Trophoblast cell (in vitro differentiated cells and primary cell): ENCODE measurements around the gene RETREG1.

Source experiments
- DNase-seq, 2 donors: peaks; one replicate each; pipeline ENCODE4 v3.0.0-alpha.2; 2016
- H2AFZ ChIP-seq: 2 replicates; pipeline ENCODE4 v1.6.1; 2013; ENCODE audit warnings: low read length, moderate library complexity, mild to moderate bottlenecking; ENCODE audit not compliant: insufficient read depth, poor library complexity
- H2AK5ac ChIP-seq: 2 replicates; pipeline ENCODE4 v1.6.1; 2013; ENCODE audit warnings: mild to moderate bottlenecking, low read length
- H2BK120ac ChIP-seq: 2 replicates; pipeline ENCODE4 v1.6.1; 2013; ENCODE audit warnings: low read length, mild to moderate bottlenecking, moderate library complexity; ENCODE audit not compliant: insufficient read depth, poor library complexity
- H2BK12ac ChIP-seq: 2 replicates; pipeline ENCODE4 v1.6.1; 2013; ENCODE audit warnings: mild to moderate bottlenecking, low read length, moderate library complexity
- H2BK5ac ChIP-seq: 2 replicates; pipeline ENCODE4 v1.6.1; 2013; ENCODE audit warnings: low read length, low read depth, moderate library complexity, mild to moderate bottlenecking; ENCODE audit not compliant: poor library complexity
- H3K14ac ChIP-seq: 2 replicates; pipeline ENCODE4 v1.6.1; 2013; ENCODE audit warnings: mild to moderate bottlenecking, low read length
- H3K18ac ChIP-seq: 2 replicates; pipeline ENCODE4 v1.6.1; 2013; ENCODE audit warnings: mild to moderate bottlenecking, low read length
- H3K23ac ChIP-seq: 2 replicates; pipeline ENCODE4 v1.6.1; 2013; ENCODE audit warnings: low read length
- H3K27ac ChIP-seq: 2 replicates; pipeline ENCODE4 v1.5.1; 2013; ENCODE audit warnings: low read depth, mild to moderate bottlenecking, inconsistent platforms, low read length, moderate library complexity
- H3K27me3 ChIP-seq: 2 replicates; pipeline ENCODE4 v1.6.1; 2013; ENCODE audit warnings: inconsistent platforms, mild to moderate bottlenecking, low read length, moderate library complexity; ENCODE audit not compliant: insufficient read depth
- H3K36me3 ChIP-seq, 2 experiments: 1 replicate in 1 of 2; 2 replicates in 1 of 2; pipeline ENCODE4 v1.6.1; 2013; ENCODE audit warnings: low read length in 2 of 2, mild to moderate bottlenecking in 2 of 2, moderate library complexity in 1 of 2; ENCODE audit not compliant: insufficient read depth in 2 of 2, control insufficient read depth in 1 of 2
- H3K4ac ChIP-seq: 2 replicates; pipeline ENCODE4 v1.6.1; 2013; ENCODE audit warnings: low read depth, mild to moderate bottlenecking, low read length, moderate library complexity
- H3K4me1 ChIP-seq, 2 experiments: 1 replicate in 1 of 2; 2 replicates in 1 of 2; pipeline ENCODE4 v1.6.1; 2013; ENCODE audit warnings: low read length in 2 of 2, mild to moderate bottlenecking in 2 of 2, moderate library complexity in 1 of 2; ENCODE audit not compliant: insufficient read depth in 2 of 2, control insufficient read depth in 1 of 2
- H3K4me2 ChIP-seq: 2 replicates; pipeline ENCODE4 v1.6.1; 2013; ENCODE audit warnings: inconsistent platforms, mild to moderate bottlenecking, low read length, moderate library complexity
- H3K4me3 ChIP-seq: 2 replicates; pipeline ENCODE4 v1.5.1; 2013; ENCODE audit warnings: mild to moderate bottlenecking, low read depth, low read length, inconsistent platforms
- H3K79me1 ChIP-seq: one replicate; pipeline ENCODE4 v1.6.1; 2013; ENCODE audit warnings: low read length
- H3K79me2 ChIP-seq: 2 replicates; pipeline ENCODE4 v1.6.1; 2013; ENCODE audit warnings: low read length, mild to moderate bottlenecking; ENCODE audit not compliant: control insufficient read depth, insufficient read depth, poor library complexity
- H3K9ac ChIP-seq: 2 replicates; pipeline ENCODE4 v1.6.1; 2013; ENCODE audit warnings: mild to moderate bottlenecking, low read length
- H3K9me3 ChIP-seq: 2 replicates; pipeline ENCODE4 v1.6.1; 2013; ENCODE audit warnings: low read depth, mild to moderate bottlenecking, control low read depth, inconsistent platforms, low read length; ENCODE audit not compliant: insufficient read depth
- H4K12ac ChIP-seq: 2 replicates; pipeline ENCODE4 v1.6.1; 2013; ENCODE audit warnings: low read depth, mild to moderate bottlenecking, low read length, moderate library complexity
- H4K8ac ChIP-seq: 2 replicates; pipeline ENCODE4 v1.6.1; 2013; ENCODE audit warnings: low read depth, mild to moderate bottlenecking, low read length, moderate library complexity
- H4K91ac ChIP-seq: one replicate; pipeline ENCODE4 v1.6.1; 2013; ENCODE audit warnings: low read depth, mild to moderate bottlenecking, low read length, moderate library complexity
- WGBS: extraction: QIAGEN DNeasy Blood & Tissue Kit; methylation state at CpG from one replicate; pipeline ENCODE4 v1.1.7; 2013; ENCODE audit warnings: missing lambda C conversion rate; ENCODE audit not compliant: insufficient read length, insufficient coverage; ENCODE audit errors: extremely low coverage; 5-methylcytosine and 5-hydroxymethylcytosine counted together

Gene RETREG1

DNA sequence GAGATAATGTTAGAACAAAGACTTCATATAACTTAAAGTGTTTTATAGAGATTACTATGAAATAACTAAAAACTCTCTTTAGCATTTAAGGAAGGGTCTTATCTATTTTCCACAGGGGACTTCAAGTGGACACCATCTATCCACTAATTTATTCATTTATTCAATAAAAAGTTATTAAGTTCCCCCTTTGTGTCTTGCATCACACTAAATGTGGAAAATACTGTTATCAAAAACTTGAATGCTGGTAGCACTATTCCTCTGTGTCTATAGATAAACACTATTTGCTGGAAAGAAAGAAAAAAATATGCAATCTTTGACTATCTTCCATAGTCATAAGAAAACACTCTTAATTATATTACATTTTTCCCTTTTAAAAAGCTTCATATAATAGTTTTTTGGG is 131.1 kb downstream of the RETREG1 start:
- Histone ChIP-seq H3K18ac (no peak overlapping the region), H3K23ac (no peak overlapping the region)
- no peak for DNase-seq

GRCh38 chr5:16484081-16484480 is 132.7 kb downstream of the RETREG1 start:
- no peak overlapping the region for H4K12ac ChIP-seq
- no peak overlapping the region for H3K4me3 ChIP-seq
- no peak overlapping the region for H3K23ac ChIP-seq
- WGBS: no CpG with 5 or more reads among the region's 1 CpG
- no peak overlapping the region for H2AK5ac ChIP-seq
- H4K8ac ChIP-seq: no peak overlapping the region
- DNase-seq: no peak
- H2BK5ac ChIP-seq: no peak overlapping the region
- H3K14ac ChIP-seq: no peak overlapping the region
- no peak overlapping the region for H3K18ac ChIP-seq
- no peaks in the 10 kb centered on the region for H3K9me3 ChIP-seq
- H4K91ac ChIP-seq: no peak overlapping the region
- H3K27ac ChIP-seq: no peak overlapping the region
- H2BK120ac ChIP-seq: no peak overlapping the region
- H3K4ac ChIP-seq: no peak overlapping the region
- H3K27me3 ChIP-seq: no peaks in the 10 kb centered on the region
- no peak overlapping the region for H2AFZ ChIP-seq
- no peaks in the 10 kb centered on the region for H3K4me1 ChIP-seq
- no peak overlapping the region for H3K4me2 ChIP-seq
- H3K79me1 ChIP-seq: no peaks in the 10 kb centered on the region
- no peak overlapping the region for H3K9ac ChIP-seq
- no peaks in the 10 kb centered on the region for H3K36me3 ChIP-seq
- no peaks in the 10 kb centered on the region for H3K79me2 ChIP-seq
- no peak overlapping the region for H2BK12ac ChIP-seq

More for the DNA sequence above, 131.1 kb downstream of the RETREG1 start:
- Histone ChIP-seq H3K4me1 (no peaks in the 10 kb centered on the region), H2AK5ac (no peak overlapping the region), H3K4ac (no peak overlapping the region), H3K27ac (no peak overlapping the region), H2BK120ac (no peak overlapping the region), H3K9me3 (no peaks in the 10 kb centered on the region), H3K4me2 (no peak overlapping the region), H3K4me3 (no peak overlapping the region), H3K79me2 (no peaks in the 10 kb centered on the region), H3K9ac (no peak overlapping the region), H4K8ac (no peak overlapping the region), H3K36me3 (no peaks in the 10 kb centered on the region), H3K27me3 (no peaks in the 10 kb centered on the region), H2BK12ac (no peak overlapping the region), H3K14ac (no peak overlapping the region), H3K79me1 (no peaks in the 10 kb centered on the region), H2BK5ac (no peak overlapping the region), H4K91ac (no peak overlapping the region), H4K12ac (no peak overlapping the region), H2AFZ (no peak overlapping the region)

DNA sequence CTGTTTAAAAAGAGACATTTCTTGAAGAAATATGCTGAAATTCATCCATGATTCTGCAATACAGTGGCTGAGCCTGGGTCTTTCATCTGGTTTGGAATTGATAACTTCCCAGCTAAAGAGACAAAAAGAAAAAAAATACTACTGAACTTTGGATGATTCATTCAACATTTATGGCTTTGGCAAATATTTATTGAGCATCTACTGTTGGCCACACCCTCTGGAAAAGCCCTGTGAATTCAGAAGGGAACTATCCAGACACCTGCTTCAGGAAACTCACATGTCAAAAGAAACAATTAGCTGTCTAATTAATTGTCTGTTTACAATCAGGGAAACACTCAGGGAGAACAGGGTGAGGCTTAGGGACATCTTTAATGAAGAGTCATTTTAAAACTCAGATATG is 133.4 kb downstream of the RETREG1 start:
- Histone ChIP-seq H3K4ac (no peak overlapping the region), H4K91ac (no peak overlapping the region), H3K23ac (no peak overlapping the region), H2BK12ac (no peak overlapping the region), H3K18ac (no peak overlapping the region), H2AFZ (no peak overlapping the region), H2BK120ac (no peak overlapping the region), H3K9ac (no peak overlapping the region), H3K79me1 (no peaks in the 10 kb centered on the region), H3K9me3 (no peaks in the 10 kb centered on the region), H3K14ac (no peak overlapping the region), H3K4me1 (no peaks in the 10 kb centered on the region), H3K4me2 (no peak overlapping the region), H3K79me2 (no peaks in the 10 kb centered on the region), H3K4me3 (no peak overlapping the region), H4K12ac (no peak overlapping the region), H2AK5ac (no peak overlapping the region), H3K27ac (no peak overlapping the region), H3K27me3 (no peaks in the 10 kb centered on the region), H3K36me3 (no peaks in the 10 kb centered on the region), H4K8ac (no peak overlapping the region), H2BK5ac (no peak overlapping the region)
- DNase-seq: no peak

DNA sequence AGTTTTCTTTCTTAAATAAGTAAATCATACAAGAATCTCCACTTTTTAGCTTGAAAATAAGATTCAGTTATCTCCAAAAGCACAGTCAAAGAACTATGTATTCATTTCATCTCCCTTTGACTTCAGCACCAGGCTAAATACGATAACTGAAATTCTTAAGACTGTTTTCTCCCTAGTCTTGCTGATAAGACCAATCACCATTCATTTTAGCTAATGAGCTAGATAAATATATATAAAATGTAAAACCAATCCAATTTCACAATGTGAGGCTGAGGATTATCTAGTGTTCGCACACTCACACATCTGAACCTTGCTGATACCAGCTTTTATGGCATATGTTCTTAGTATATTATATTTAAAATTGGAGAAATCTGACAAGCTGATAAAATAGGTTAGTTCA is 133.9 kb downstream of the RETREG1 start:
- no CpG with 5 or more reads among the region's 2 CpGs for WGBS
- Histone ChIP-seq H3K36me3 (no peaks in the 10 kb centered on the region), H3K9me3 (no peaks in the 10 kb centered on the region)

More for the DNA sequence above, 133.9 kb downstream of the RETREG1 start:
- no peak overlapping the region for H3K14ac ChIP-seq
- H2AK5ac ChIP-seq: no peak overlapping the region
- no peak overlapping the region for H2AFZ ChIP-seq
- H3K4ac ChIP-seq: no peak overlapping the region
- H4K8ac ChIP-seq: no peak overlapping the region
- H3K23ac ChIP-seq: no peak overlapping the region
- no peak overlapping the region for H3K4me3 ChIP-seq
- no peak overlapping the region for H4K91ac ChIP-seq
- no peak overlapping the region for H2BK5ac ChIP-seq
- H3K79me2 ChIP-seq: no peaks in the 10 kb centered on the region
- no peak overlapping the region for H2BK12ac ChIP-seq
- H3K27ac ChIP-seq: no peak overlapping the region
- H3K4me2 ChIP-seq: no peak overlapping the region
- H3K18ac ChIP-seq: no peak overlapping the region
- H3K4me1 ChIP-seq: no peaks in the 10 kb centered on the region
- no peak overlapping the region for H2BK120ac ChIP-seq
- no peak overlapping the region for H3K9ac ChIP-seq
- H3K27me3 ChIP-seq: no peaks in the 10 kb centered on the region
- no peak for DNase-seq
- no peak overlapping the region for H4K12ac ChIP-seq
- no peaks in the 10 kb centered on the region for H3K79me1 ChIP-seq
